Measurements from ENCODE around the gene RABL6. TPM values are rescaled to one million over a fixed set of nuclear protein-coding genes. Genes with fewer than 3 reads are reported as not detected.
"Not testable (repeated sequence)": the region's sequence is repeated elsewhere in the genome, so short reads cannot be mapped to it uniquely, and the experiment has no call there.

The RABL6 gene
- polyA plus RNA-seq, 1 donor, result 62.6 TPM

- DNase-seq, result no peak
Observed at GRCh38 chr9:136857581-136858412, 50.0 kb downstream of the RABL6 start.

- DNase-seq, result no peak
Observed at GRCh38 chr9:136858452-136858843, 50.7 kb downstream of the RABL6 start.

- DNase-seq, result no peak
Observed at GRCh38 chr9:136858844-136859757, 51.4 kb downstream of the RABL6 start.

DNA sequence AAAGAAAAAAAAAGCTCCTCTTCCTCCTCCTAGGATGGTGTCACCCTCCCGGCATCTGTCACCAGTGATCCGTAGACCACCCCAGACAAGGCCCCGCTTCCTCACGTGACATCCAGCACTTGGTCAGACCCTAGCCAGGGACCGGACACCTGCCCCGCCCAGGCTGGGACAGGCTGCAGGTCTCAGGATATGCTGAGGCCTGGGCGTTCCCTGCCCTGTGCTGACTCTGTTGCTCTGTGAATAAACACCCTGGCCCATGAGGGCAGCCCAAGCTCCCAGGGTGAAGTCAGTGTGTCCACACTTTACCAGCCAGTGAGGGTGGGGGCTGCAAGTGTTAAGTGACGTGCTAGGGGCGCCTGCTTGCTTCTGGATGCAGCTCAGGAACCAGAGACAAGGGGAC is 52.8 kb downstream of the RABL6 start:
- no peak for DNase-seq

GRCh38 chr9:136860933-136861873 is 53.5 kb downstream of the RABL6 start:
- no peak for DNase-seq

- DNase-seq, result no peak
Observed at GRCh38 chr9:136861874-136862457, 54.2 kb downstream of the RABL6 start.

GRCh38 chr9:136862849-136863622 is 55.3 kb downstream of the RABL6 start:
- no peak for DNase-seq

DNA sequence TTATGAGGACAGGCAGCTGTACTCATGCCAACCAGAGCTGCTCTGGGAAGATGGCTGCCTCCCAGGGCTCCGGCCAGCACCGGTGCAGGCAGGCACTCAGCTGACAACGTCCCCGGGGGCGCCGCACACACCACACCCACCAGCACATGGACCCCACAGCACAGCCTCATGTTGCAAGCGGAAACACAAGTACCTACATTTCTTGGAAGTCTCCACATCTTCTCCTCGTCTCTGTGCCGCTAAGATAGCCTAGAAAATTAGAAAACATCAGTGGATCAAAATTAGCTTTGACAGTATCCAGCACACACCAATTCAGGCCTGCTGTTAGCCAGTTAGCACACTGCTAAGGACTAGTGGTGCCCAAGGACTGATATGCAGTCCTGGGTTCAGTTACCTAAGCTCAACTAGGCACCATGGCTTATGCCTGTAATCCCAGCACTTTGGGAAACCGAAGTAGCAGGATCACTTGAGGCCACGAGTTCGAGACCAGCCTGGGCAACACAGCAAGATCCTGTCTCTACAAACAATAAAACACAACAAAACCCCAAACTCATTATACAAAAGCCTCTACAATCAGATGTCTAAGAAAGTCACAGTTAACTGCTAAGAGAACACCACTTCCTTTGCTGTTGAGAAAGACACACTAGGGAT is 56.0 kb downstream of the RABL6 start:
- no peak for DNase-seq

GRCh38 chr9:136865041-136865767 is 57.5 kb downstream of the RABL6 start:
- no peak for DNase-seq

DNA sequence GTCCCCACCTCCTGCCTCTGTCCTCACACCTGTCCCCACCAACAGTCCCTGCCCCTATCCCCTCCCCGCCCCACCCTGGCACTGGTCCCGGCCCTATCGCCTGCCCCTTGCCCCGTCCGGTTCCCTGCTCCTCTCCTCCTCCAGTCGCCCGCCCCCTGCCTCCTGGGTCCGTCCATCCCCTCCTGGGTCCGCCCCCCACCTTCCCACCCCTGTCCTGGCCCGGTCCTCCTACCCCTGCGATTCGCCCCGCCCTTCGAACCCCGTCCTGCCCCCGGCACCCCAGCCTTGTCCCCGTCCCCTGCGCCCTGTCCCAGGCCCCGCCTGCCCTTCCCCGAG is 58.0 kb downstream of the RABL6 start:
- no peak for DNase-seq

DNA sequence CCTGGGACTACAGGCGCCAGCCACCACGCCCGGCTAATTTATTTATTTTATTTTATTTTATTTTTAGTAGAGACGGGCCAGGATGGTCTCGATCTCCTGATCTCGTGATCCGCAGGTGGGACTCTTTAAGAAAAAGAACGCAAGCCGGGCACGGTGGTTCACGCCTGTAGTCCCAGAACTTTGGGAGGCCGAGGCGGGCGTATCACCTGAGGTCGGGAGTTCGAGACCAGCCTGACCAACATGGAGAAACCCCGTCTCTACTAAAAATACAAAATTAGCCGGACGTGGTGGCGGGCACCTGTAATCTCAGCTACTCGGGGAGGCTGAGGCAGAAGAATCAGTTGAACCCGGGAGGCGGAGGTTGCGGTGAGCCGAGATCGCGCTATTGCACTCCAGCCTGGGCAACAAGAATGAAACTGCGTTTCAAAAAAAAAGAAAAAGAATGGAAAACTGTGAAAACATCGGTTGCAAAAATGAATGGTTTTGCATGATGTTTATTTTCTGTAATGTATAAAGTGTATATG is 59.2 kb downstream of the RABL6 start:
- DNase-seq, result not testable (repeated sequence)

- no peak for DNase-seq
Observed at GRCh38 chr9:136867480-136867879, 59.7 kb downstream of the RABL6 start.

DNA sequence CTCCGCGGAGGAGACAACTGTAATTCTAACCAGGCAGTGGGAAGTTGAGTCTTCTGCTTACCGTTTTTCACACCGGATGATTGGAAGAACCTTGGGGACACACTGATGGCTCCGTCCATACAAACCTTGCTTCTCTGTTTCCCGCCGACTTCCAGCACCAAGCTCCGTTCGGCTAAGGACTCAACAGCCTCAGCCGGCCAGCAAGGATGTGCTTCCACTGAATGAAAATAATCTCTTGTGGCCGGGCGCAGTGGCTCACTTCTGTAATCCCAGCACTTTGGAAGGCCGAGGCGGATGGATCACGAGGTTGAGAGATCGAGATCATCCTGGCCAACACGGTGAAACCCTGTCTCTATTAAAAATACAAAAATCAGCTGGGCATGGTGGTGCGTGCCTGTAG is 60.2 kb downstream of the RABL6 start:
- DNase-seq, result no peak

DNA sequence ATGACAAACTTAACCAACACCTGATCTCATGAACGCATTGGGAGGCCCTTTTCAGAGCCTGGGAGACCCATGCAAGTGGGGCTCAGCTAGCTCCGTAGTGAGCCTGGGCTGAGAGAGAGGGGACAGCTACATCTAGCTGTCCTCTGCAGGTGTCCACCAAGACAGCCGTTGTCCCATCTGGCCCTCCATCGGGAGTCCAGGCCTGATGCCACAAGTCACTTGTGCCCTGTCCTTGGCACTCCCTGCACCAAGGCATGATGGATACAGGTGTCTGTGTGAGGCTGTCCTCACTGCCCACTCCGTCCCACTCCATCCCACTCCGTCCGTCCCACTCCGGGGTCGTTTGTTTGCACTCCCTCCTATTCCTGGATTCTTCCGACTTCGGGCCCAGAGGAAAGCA is 60.9 kb downstream of the RABL6 start:
- no peak for DNase-seq

GRCh38 chr9:136869611-136870010 is 61.9 kb downstream of the RABL6 start:
- not testable (repeated sequence) for DNase-seq

GRCh38 chr9:136875155-136875554 is 67.4 kb downstream of the RABL6 start:
- no peak for DNase-seq

GRCh38 chr9:136876476-136876875 is 68.7 kb downstream of the RABL6 start:
- DNase-seq, result no peak

DNA sequence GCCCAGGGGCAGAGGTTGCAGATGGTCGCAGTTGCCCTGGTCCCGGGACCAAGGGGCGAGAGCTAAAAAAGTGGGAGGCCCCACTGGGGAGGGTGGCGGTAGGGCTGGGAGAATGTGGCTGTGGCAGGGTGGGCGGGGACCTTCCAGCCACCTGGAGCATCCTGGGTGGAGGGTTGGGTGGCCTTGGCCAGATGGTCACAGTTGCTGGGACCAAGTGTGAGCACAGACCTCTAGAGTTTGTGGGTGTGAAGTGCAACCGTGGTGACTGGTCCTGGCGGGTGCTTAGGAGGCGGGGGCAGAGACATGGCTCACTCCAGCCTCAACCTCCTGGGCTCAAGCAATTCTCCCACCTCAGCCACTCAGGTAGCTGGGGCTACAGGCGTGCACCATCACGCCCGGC is 72.9 kb downstream of the RABL6 start:
- DNase-seq, result no peak

- DNase-seq, result no peak
Observed at GRCh38 chr9:136881691-136882108, 74.0 kb downstream of the RABL6 start.
